Glutamatergic neuron (in vitro differentiated cells): ENCODE measurements around the gene ERFL. TPM values are rescaled to one million over a fixed set of nuclear protein-coding genes. Genes with fewer than 3 reads are reported as not detected.

Experiments
- DNase-seq: peaks from one replicate; pipeline ENCODE4 v3.0.0; 2022
- H3K27ac Mint-ChIP-seq: one replicate; pipeline ENCODE4 v1.8.0; 2020; ENCODE audit warnings: mild to moderate bottlenecking, mixed read lengths, inconsistent platforms; ENCODE audit not compliant: unreplicated experiment
- H3K27me3 Mint-ChIP-seq: one replicate; pipeline ENCODE4 v1.8.0; 2020; ENCODE audit warnings: mild to moderate bottlenecking, moderate library complexity, mixed read lengths, inconsistent platforms; ENCODE audit not compliant: unreplicated experiment
- H3K36me3 Mint-ChIP-seq: one replicate; pipeline ENCODE4 v1.8.0; 2020; ENCODE audit warnings: mild to moderate bottlenecking, mixed read lengths, inconsistent platforms; ENCODE audit not compliant: unreplicated experiment
- H3K4me1 Mint-ChIP-seq: one replicate; pipeline ENCODE4 v1.8.0; 2020; ENCODE audit warnings: mild to moderate bottlenecking, low read depth, mixed read lengths, inconsistent platforms; ENCODE audit not compliant: unreplicated experiment
- H3K4me3 Mint-ChIP-seq: one replicate; pipeline ENCODE4 v1.8.0; 2020; ENCODE audit warnings: mild to moderate bottlenecking, mixed read lengths, inconsistent platforms; ENCODE audit not compliant: unreplicated experiment
- H3K9me3 Mint-ChIP-seq: one replicate; pipeline ENCODE4 v1.8.0; 2020; ENCODE audit warnings: mild to moderate bottlenecking, moderate library complexity, mixed read lengths, inconsistent platforms; ENCODE audit not compliant: unreplicated experiment
- total RNA-seq: library from RNA; stranded (reverse); fragmentation: NEBNext Ultra II Directional; extraction: Animal tissue kit (Norgen Biotek cat#: 25700); gene quantifications from one replicate; pipeline ENCODE4 v1.2.1, GENCODE V29; 2021; ENCODE audit not compliant: unreplicated experiment
- TF ChIP-seq, protein P1 (sequence below): fragments of 200-600 bp; sonication (generic); IDR thresholded peaks from one replicate; pipeline ENCODE4 v1.5.0; 2021; ENCODE audit not compliant: partially characterized antibody, unreplicated experiment

The ERFL gene
- total RNA-seq, 1 donor from 2014 or later: 1.6 TPM

DNA sequence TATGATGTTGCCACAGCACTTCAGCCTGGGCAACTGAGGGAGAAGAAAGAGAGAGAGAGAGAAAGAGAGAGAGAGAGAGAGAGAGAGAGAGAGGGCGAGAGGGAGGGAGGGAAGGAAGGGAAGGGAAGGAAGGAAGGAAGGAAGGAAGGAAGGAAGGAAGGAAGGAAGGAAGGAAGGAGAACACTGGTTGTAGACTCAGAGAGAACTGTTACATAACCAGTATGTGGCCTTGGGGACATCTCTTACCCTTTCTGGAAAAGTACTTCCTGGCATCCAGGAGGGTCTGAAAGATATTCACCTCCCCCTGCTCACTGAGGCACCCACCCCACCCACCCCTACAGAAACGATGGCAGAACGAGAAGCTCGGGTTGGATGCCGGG lies 47.9 kb downstream of the ERFL start:
- H3K9me3 Mint-ChIP-seq: peaks cover 5% of the 10 kb centered on the region
- no peak for DNase-seq
- H3K4me3 Mint-ChIP-seq: no peak overlapping the region
- no peaks in the 10 kb centered on the region for H3K36me3 Mint-ChIP-seq
- H3K27me3 Mint-ChIP-seq: peaks cover 7% of the 10 kb centered on the region
- no peak overlapping the region for H3K27ac Mint-ChIP-seq
- H3K4me1 Mint-ChIP-seq: peaks cover 6% of the 10 kb centered on the region
- TF ChIP-seq, protein P1, sequence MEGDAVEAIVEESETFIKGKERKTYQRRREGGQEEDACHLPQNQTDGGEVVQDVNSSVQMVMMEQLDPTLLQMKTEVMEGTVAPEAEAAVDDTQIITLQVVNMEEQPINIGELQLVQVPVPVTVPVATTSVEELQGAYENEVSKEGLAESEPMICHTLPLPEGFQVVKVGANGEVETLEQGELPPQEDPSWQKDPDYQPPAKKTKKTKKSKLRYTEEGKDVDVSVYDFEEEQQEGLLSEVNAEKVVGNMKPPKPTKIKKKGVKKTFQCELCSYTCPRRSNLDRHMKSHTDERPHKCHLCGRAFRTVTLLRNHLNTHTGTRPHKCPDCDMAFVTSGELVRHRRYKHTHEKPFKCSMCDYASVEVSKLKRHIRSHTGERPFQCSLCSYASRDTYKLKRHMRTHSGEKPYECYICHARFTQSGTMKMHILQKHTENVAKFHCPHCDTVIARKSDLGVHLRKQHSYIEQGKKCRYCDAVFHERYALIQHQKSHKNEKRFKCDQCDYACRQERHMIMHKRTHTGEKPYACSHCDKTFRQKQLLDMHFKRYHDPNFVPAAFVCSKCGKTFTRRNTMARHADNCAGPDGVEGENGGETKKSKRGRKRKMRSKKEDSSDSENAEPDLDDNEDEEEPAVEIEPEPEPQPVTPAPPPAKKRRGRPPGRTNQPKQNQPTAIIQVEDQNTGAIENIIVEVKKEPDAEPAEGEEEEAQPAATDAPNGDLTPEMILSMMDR: no peak

DNA sequence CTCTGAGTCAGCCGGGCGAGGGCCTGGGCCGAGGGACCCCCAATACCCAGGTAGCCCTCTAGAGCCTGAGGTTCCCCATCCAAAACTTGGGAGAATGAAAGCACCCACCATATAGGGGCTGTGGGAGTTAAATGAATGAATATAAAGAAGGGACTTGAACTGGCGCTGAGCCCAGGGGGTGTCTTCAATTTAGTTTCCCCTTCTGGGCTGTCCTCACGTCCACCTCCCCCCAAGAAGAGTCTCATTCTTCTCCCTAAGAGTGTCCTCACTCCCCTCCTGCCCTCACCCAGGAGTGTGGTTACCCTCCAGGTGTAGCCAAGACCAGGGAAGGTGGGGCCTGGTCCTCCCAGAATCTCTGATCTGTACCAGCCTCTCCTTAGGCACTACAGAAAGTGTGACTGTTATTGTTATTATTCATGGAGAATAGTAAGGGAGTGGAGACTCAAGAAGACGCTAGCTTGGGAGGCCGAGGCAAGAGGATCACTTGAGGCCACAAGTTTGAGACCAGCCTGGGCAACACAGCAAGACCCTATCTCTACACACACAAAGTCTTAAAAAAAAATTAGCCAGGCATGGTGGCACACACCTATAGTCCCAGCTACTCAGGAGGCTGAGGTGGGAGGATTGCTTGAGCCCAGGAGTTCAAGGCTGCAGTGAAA lies 48.5 kb downstream of the ERFL start:
- no peak overlapping the region for H3K4me3 Mint-ChIP-seq
- H3K27me3 Mint-ChIP-seq: peaks cover 7% of the 10 kb centered on the region
- H3K9me3 Mint-ChIP-seq: peaks cover 4% of the 10 kb centered on the region
- H3K27ac Mint-ChIP-seq: no peak overlapping the region
- peaks cover 5% of the 10 kb centered on the region for H3K4me1 Mint-ChIP-seq
- H3K36me3 Mint-ChIP-seq: no peaks in the 10 kb centered on the region
- TF ChIP-seq, protein P1: no peak
- no peak for DNase-seq

DNA sequence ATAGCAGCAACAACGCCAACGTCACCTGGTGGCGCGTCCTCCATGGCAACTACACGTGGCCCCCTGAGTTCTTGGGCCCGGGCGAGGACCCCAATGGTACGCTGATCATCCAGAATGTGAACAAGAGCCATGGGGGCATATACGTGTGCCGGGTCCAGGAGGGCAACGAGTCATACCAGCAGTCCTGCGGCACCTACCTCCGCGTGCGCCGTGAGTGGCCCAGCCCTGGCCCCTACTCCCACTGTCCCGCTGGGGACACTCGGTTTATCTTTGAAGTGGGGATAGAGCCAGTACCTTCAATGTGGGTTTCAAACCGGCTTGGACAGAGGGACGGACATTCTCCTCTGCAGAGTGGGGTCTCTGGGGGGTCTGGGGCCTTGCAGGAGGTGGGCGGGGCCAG lies 49.2 kb downstream of the ERFL start:
- Mint-ChIP-seq H3K27me3 (peaks cover 7% of the 10 kb centered on the region), H3K27ac (no peak overlapping the region), H3K4me1 (peaks cover 5% of the 10 kb centered on the region), H3K9me3 (peaks cover 4% of the 10 kb centered on the region), H3K36me3 (no peaks in the 10 kb centered on the region), H3K4me3 (no peak overlapping the region)
- TF ChIP-seq, protein P1: no peak
- DNase-seq: no peak

DNA sequence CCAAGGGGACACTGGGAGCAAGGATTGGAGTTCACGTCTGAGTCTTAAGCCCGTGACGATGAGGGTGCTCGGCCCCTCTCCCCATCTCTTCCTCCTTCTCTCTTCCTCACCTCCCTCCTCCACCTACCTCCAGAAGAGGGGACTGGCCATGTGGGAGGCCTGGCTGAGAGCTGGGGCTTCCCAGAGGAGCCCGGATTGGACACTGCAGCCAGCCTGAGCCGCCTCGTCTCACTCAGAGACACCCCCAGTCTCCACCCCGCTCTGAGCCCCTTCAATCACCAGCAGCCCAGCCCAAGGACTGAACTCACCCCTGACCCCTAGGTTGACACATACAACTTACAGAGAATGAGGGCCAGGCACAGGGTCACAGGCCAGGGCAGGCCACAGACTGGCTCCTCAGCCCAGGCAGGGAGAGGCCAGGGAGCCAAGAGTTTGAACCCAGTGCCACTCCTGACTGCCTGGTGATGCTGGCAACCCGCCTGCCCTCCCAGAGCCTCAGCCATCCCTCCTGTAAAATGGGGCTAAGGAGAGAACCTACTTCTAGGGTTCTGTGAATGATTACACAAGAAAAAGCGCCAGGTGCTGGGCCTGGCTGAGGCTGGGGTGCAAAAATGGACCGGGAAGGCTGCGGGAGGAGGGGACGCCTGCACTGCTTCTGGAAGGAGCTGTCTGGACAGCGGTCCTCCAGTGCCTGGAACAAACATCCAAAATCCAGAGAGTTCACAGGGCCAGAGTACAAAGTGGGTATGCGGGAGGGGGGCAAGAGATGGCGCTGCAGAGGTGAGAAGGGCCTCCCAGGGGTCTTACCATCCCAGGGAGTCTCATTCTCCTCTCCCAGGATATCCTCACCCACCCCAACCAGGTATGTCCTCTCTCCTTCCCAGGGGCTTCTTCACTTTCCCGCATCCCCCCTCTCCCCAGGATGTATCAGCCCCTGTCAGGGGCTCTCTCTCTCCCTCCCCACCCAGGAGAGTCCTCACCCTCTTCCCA lies 50.0 kb downstream of the ERFL start:
- Mint-ChIP-seq H3K27me3 (peaks cover 7% of the 10 kb centered on the region), H3K36me3 (no peaks in the 10 kb centered on the region), H3K4me3 (no peak overlapping the region), H3K27ac (no peak overlapping the region), H3K4me1 (peaks cover 2% of the 10 kb centered on the region), H3K9me3 (peaks cover 1% of the 10 kb centered on the region)
- DNase-seq: no peak
- TF ChIP-seq, protein P1: no peak
